NCI-H2081 treated with DMSO at 0.1 percent for 48 hours (cell line): ENCODE data around the gene NFATC1.

Experiments used
- DNase-seq: peaks from one replicate; lab custom pipeline; 2025; lab: John Stamatoyannopoulos, UW

Gene NFATC1

GRCh38 chr18:79537758-79538157, 142.0 kb downstream of the NFATC1 start:
- no peak for DNase-seq

DNA sequence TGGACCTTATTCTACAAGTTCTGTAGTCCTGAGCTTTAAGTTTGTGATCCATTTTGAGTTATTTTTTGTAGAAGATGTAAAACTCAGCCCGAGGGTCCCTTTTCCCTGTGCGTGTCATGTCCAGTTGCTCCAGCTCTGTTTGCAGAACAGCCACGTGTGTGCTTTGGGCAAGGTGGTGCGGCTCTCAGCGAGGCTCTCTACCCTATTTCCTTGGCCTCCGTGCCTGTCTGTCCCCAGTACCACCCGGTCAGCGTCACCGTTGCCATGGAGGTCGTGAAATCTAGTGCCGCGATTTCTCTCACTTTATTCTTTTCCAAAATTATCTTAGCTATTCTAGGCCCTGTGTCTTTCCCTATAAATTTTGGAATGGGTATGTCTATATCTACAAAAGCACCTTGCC, 142.9 kb downstream of the NFATC1 start:
- no peak for DNase-seq

- DNase-seq = no peak
Measured at GRCh38 chr18:79540161-79540903, 144.6 kb downstream of the NFATC1 start.

DNA sequence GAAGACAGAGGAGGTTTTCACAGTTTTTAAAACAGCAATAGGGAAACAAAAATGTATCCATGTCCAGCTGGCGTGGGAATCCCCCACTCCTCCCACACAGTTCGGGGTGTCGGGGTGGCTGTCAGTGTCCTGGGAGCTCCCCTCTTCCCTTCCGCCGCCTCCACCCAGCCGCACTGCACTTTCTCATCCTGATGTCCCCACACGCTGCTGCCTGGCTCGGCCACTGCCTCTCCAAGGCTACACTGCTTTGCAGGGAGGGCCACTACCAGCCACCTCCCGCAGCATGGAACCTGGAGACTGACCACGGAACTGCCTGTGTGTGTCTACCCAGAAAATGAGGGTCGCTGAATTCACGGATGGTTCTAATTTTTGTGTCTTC, 145.2 kb downstream of the NFATC1 start:
- no peak for DNase-seq

GRCh38 chr18:79542213-79542612, 146.5 kb downstream of the NFATC1 start:
- no peak for DNase-seq

DNA sequence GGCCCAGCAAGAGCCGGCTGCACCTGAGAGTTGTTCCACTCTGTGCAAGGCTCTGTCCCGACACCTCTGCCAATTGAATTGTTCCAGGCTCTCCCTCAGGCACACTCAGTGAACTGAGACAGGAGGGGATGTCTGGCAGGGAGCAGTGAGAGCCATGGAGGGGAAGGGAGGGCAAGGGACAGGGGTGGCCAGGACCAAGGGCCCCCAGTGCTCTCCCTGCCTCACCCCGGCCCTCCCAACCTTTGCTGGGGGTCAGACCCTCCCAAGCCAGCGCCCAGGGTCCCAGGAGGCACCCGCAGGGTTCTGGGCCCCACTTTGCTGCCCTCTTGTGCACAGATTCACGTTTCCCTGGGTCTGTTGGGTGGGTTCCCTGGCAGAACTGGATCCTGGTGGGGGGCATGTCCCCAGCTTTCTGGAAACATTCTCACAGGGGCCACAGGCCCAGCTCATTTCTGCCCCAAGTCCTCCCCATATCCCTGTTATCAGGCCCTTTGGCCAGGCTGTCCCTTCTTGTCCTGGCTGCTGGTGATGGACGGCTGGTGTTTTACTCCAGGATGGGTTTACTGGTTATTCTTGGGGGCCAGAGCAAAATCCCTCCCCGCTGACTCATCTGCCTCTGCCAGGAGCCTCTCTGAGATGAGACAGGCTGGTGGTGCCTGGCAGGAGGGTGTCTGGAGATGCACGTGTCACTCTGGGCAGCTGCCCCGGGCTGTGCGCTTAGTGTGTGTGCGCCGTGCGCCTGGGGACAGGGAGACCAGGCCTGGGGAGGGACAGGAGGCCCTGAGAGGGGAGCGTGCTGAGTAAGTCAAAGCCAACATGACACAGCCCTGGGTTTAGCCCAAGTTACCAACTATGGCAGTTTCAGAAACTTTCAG, 147.4 kb downstream of the NFATC1 start:
- no peak for DNase-seq

- DNase-seq = no peak
Measured at GRCh38 chr18:79543861-79544385, 148.2 kb downstream of the NFATC1 start.

DNA sequence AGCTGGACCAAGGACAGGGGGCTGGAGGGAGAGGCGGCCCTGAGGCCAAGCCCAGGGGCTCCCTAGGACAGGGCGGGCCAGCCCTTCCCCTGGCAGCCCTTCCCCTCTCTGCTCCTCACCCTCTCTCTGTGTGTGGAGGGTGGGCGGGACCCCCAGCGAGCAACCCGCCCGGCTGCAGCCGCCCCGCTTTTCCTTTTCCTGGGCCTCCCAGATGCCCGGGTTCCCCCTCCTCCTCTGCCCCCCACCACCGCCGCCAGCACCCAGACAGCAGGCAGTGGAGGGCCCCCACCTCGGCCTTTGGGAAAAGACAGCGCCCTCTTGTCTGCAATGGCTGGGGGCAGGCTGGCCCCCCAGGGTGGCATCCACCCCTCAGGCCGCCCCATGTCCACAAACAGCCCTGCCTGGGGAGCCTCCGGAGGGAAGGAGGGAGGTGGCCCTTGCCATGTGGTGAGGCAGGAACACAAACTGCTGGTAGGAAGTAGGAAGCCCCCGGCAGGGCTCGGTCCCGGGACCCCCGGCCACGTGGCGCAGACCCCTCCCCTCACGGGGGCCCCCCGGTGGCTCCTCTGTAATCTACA, 148.7 kb downstream of the NFATC1 start:
- no peak for DNase-seq

GRCh38 chr18:79545255-79545654, 149.5 kb downstream of the NFATC1 start:
- no peak for DNase-seq

DNA sequence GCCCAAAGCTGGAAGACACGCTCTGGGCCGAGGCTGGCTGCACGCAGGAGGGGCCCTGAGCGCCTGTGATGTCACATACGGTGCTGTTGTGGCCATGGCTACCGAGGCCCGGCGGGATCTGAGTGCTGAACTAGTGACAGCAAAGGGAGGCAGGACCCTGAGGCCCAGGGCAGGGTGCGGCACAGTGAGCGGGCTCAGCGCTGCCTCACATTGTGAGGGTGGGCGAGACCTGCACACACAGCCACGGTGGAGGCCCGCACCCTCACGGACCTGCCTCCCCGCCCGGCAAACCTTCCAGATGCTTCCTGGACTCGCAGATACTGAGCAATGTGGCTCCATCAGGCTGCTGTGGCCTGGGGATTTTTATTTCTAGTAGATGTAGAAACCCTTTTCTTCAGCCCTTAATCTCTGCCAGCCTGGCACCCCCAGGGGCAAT, 150.0 kb downstream of the NFATC1 start:
- DNase-seq = no peak

- no peak for DNase-seq
Measured at GRCh38 chr18:79546781-79547272, 151.1 kb downstream of the NFATC1 start.

- DNase-seq = no peak
Measured at GRCh38 chr18:79547413-79548076, 151.8 kb downstream of the NFATC1 start.

- DNase-seq = no peak
Measured at GRCh38 chr18:79548077-79548450, 152.3 kb downstream of the NFATC1 start.

- no peak for DNase-seq
Measured at GRCh38 chr18:79548621-79548985, 152.9 kb downstream of the NFATC1 start.

DNA sequence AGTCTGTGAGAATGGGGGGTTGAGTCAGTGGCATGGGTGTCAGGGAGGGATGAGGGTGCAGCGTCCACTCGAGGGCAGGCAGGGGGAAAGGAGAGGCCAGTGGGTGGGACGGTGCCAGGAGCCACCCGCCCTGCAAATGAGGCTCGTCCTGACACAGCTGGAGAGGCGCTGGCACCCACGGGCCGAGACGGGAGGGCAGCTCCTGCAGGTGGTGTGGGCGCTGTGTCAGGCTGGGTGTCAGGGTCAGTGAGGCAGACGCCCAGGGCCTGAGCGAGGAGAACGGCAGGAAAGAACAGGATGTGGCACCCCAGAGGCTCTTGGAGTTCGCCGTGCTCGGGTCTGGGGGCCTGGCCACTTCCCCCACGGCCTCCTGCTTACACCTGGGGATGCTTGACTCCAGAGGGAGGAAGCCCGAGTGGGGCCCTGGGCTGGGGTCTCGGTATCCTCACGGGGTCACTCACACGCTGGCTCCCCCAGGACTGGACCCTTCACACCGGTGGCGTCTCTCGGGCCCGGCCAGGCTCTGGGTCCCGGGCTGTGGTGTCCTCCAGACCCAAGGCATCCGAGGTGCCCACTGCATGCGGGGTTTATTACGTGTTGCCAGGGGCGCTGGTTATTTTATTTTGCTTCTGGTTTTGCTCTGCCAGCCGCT, 153.4 kb downstream of the NFATC1 start:
- no peak for DNase-seq

GRCh38 chr18:79549638-79550000, 153.9 kb downstream of the NFATC1 start:
- no peak for DNase-seq

DNA sequence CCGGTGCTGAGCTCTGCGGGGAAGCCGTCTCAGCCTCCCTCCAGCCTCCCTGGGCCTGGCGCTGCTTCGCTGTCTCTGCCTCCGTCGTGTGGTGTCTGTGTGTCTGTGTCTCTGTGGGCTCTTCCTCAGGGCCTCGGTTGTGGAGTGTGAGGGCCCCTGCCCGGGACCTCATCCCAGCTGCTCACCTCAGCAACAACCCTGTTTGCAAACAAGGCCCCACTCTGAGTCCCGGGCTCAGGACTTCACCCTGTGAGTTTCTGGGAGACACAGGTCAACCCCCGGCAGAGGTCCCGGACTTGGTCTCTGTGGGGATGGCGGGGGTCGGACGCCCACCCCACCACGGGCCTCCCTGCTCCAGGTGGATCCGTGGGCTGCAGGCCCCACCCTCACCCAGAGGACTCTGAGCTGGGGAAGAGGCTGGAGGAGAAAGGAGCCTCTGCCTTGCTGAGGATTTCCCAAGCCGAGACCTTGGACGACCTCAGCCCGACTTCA, 156.5 kb downstream of the NFATC1 start:
- no peak for DNase-seq

- no peak for DNase-seq
Measured at GRCh38 chr18:79552696-79553095, 157.0 kb downstream of the NFATC1 start.

DNA sequence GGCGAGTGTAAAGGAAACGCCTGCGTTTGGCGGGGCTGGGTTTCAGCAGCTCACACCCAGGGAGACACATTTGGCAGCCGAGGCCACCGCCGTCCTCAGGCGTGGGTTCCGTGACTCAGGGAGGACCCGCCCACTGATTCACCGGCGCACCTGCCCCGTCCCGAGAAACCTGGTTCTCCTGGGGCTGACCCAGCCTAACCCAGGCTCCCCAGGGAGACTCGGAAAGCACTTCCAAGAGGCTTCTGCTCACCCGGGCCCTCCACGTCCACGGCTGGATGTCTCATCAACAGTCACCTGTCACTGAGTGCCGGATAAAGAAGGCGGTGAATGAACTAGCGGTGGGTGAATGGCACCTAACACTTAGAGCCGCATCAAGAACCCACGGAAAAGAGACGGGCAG, 157.4 kb downstream of the NFATC1 start:
- DNase-seq = no peak

DNA sequence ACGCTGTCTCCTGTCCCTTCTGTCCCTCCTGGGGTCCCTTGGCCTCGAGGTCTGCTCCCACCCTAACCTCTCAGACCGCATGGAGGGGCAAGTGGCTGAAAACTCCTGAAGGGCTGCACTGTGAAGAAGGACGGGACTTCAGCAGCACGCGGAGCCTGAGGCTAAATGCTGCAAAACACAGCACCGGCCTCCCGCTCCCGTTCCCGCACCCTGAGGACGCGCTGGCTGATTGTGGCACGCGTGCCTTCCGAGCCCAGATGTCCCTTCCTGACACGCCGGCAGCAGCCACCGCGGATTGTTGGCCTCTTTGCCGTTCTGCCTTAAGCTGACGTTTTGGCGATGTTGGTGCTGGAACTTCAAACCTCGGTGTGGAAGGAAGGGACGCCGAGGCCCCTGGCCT, 158.0 kb downstream of the NFATC1 start:
- DNase-seq = no peak

- DNase-seq = no peak
Measured at GRCh38 chr18:79554321-79554720, 158.6 kb downstream of the NFATC1 start.
